ENCODE results near the gene MSX1.

DNA sequence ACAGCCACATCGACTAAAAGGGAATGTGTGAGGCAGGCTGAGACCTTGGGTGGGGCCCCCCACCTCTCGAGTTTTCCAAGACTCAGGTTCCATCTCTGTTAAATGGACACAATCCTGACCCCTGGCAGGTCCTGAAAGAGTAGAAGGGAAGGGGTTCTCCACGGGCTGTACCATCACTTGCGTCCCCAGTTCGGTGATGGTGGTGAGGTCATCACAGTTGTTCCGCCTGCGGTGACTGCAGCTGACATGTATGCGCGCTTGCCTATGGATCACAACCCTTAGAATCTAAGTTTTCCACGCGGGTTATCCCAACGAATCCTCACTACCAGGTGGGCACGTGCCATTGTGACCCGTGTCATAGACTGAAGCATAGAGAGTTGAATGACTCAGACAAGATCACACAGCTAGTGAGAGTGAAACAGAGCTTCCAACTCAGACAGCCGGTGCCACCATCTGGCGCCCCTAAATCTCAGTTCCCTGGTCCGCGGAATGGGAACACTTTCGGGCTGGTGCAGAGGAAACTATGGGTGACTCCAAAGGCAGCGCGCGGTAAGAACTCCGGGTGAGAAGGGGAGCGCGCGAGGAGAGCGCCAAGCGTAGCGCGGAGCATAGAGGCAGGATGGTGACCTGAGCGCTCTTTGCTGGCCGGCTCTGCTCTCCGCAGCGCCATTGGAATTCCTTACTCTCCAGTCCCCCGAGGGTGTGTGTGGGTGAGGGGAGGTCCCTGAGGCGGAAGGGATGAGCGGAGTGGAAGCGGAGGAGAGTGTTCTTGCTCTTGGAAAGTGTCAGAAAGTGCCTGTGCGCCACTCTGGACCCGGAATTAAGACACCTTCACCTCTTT lies 10.5 kb downstream of the MSX1 start:
- TF ChIP-seq, protein P1, sequence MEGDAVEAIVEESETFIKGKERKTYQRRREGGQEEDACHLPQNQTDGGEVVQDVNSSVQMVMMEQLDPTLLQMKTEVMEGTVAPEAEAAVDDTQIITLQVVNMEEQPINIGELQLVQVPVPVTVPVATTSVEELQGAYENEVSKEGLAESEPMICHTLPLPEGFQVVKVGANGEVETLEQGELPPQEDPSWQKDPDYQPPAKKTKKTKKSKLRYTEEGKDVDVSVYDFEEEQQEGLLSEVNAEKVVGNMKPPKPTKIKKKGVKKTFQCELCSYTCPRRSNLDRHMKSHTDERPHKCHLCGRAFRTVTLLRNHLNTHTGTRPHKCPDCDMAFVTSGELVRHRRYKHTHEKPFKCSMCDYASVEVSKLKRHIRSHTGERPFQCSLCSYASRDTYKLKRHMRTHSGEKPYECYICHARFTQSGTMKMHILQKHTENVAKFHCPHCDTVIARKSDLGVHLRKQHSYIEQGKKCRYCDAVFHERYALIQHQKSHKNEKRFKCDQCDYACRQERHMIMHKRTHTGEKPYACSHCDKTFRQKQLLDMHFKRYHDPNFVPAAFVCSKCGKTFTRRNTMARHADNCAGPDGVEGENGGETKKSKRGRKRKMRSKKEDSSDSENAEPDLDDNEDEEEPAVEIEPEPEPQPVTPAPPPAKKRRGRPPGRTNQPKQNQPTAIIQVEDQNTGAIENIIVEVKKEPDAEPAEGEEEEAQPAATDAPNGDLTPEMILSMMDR (IDR thresholded peaks at IDR 0.05 in 2 of 3, conservative IDR thresholded peaks at IDR 0.05 in 1 of 3; ENCODE audit: borderline replicate concordance in 1 of 3, insufficient read depth in 1 of 3, low read depth in 2 of 3, low read length in 2 of 3): no peak
- TF ChIP-seq POLR2A (IDR thresholded peaks at IDR 0.05; ENCODE audit: borderline replicate concordance, extremely low read depth, insufficient read depth, insufficient read length) (no peak), EZH2 (IDR thresholded peaks at IDR 0.05) (no peak), SP1 (IDR thresholded peaks at IDR 0.05; ENCODE audit: low read depth) (no peak), SIN3A (IDR thresholded peaks at IDR 0.05; ENCODE audit: low read depth) (no peak), TCF7L2 (IDR thresholded peaks at IDR 0.05; ENCODE audit: borderline replicate concordance, extremely low read depth, insufficient read depth, insufficient read length) (no peak), EZH2phosphoT487 (IDR thresholded peaks at IDR 0.05; ENCODE audit: borderline replicate concordance) (no peak), FOSL1 (IDR thresholded peaks at IDR 0.05; ENCODE audit: low read depth) (no peak), POLR2AphosphoS5 (IDR thresholded peaks at IDR 0.05; ENCODE audit: low read depth, low read length) (no peak), RAD21 (IDR thresholded peaks at IDR 0.05; ENCODE audit: low read depth) (no peak), ZNF274 (IDR thresholded peaks at IDR 0.05; ENCODE audit: low read depth, low read length) (no peak)
- TF ChIP-seq, protein P2, sequence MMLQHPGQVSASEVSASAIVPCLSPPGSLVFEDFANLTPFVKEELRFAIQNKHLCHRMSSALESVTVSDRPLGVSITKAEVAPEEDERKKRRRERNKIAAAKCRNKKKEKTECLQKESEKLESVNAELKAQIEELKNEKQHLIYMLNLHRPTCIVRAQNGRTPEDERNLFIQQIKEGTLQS (IDR thresholded peaks at IDR 0.05): no peak

Data from HCT116 (cell line).